Caco-2 (cell line): ENCODE data around the gene BRD9. TPM values are rescaled to one million over a fixed set of nuclear protein-coding genes. Genes with fewer than 3 reads are reported as not detected.
"Not testable (repeated sequence)": the region's sequence is repeated elsewhere in the genome, so short reads cannot be mapped to it uniquely, and the experiment has no call there.

Source experiments
- BruUV-seq: library from RNA; stranded (reverse); fragments of 400-500 nt; replicated peaks from 2 replicates; lab custom pipeline; 2021; lab: Mats Ljungman, UMichigan
- CTCF ChIA-PET: fragments of 300-600 bp; sonication (Branson Sonifier 250); formaldehyde crosslinking; loops from one replicate; lab custom pipeline; 2022; ENCODE audit warnings: antibody characterized with exemption; lab: Charles Lee
- POLR2A ChIA-PET: fragments of 300-600 bp; sonication (Branson Sonifier 250); formaldehyde crosslinking; loops from one replicate; lab custom pipeline; 2022; ENCODE audit warnings: antibody characterized with exemption; lab: Charles Lee
- DNase-seq, 2 experiments: peaks; one replicate each; pipeline versions ENCODE4 v3.0.0 to v3.0.0-alpha.2; 2020 to 2022
- H3K27me3 ChIP-seq: replicated peaks from 2 replicates; pipeline ENCODE4 v1.6.0; 2011; ENCODE audit warnings: low read length; ENCODE audit not compliant: control insufficient read depth, insufficient read depth
- H3K36me3 ChIP-seq: 2 replicates; pipeline ENCODE4 v1.5.1; 2011; ENCODE audit warnings: low read length; ENCODE audit not compliant: control insufficient read depth, insufficient read depth
- H3K4me1 ChIP-seq: fragments of 250-450 bp; sonication (Bioruptor Pico); 2 replicates; pipeline ENCODE4 v1.5.1; 2020; ENCODE audit warnings: mild to moderate bottlenecking
- H3K4me3 ChIP-seq: 2 replicates; pipeline ENCODE4 v1.5.1; 2011; ENCODE audit warnings: low read depth, mild to moderate bottlenecking, control low read depth, low read length
- H3K9me3 ChIP-seq: fragments of 250-450 bp; sonication (Bioruptor Pico); 2 replicates; pipeline ENCODE4 v1.5.1; 2020; ENCODE audit warnings: mild to moderate bottlenecking, moderate library complexity
- H3K27ac Mint-ChIP-seq: one replicate; pipeline ENCODE4 v1.8.0; 2022; ENCODE audit warnings: mixed read lengths; ENCODE audit not compliant: unreplicated experiment
- H3K27me3 Mint-ChIP-seq: one replicate; pipeline ENCODE4 v1.8.0; 2022; ENCODE audit warnings: mixed read lengths; ENCODE audit not compliant: insufficient read depth, unreplicated experiment
- H3K36me3 Mint-ChIP-seq: one replicate; pipeline ENCODE4 v1.8.0; 2022; ENCODE audit warnings: mild to moderate bottlenecking, mixed read lengths; ENCODE audit not compliant: insufficient read depth, unreplicated experiment
- H3K4me1 Mint-ChIP-seq: one replicate; pipeline ENCODE4 v1.8.0; 2022; ENCODE audit warnings: low read depth, mixed read lengths; ENCODE audit not compliant: unreplicated experiment
- H3K4me3 Mint-ChIP-seq: one replicate; pipeline ENCODE4 v1.8.0; 2022; ENCODE audit warnings: mild to moderate bottlenecking, moderate library complexity, mixed read lengths; ENCODE audit not compliant: unreplicated experiment
- H3K9me3 Mint-ChIP-seq: one replicate; pipeline ENCODE4 v1.8.0; 2022; ENCODE audit warnings: mixed read lengths; ENCODE audit not compliant: unreplicated experiment
- intact Hi-C: fragments of 100-400 bp; cut with micrococcal nuclease; formaldehyde crosslinking; loops from one replicate; pipeline ENCODE4 v1.10.0; 2022; ENCODE audit not compliant: unreplicated experiment
- total RNA-seq: library from RNA; stranded (reverse); gene quantifications from 2 replicates; pipeline ENCODE4 v1.2.3, GENCODE V29; 2022
- TF ChIP-seq, protein P1 (sequence below), 2 experiments: fragments of 200-600 bp in 1 of 2; IDR thresholded peaks; 1 replicate in 1 of 2; 2 replicates in 1 of 2; pipeline versions ENCODE4 v1.5.1 to v1.8.0; 2011 to 2022; ENCODE audit warnings: antibody characterized with exemption in 1 of 2, control low read depth in 1 of 2, inconsistent platforms in 1 of 2, low read depth in 1 of 2, low read length in 1 of 2, mild to moderate bottlenecking in 1 of 2, moderate library complexity in 1 of 2; ENCODE audit not compliant: insufficient read depth in 1 of 2, severe bottlenecking in 1 of 2, unreplicated experiment in 1 of 2

BRD9 gene
- total RNA-seq, 1 experiment from 2014 or later = 77.5 TPM

DNA sequence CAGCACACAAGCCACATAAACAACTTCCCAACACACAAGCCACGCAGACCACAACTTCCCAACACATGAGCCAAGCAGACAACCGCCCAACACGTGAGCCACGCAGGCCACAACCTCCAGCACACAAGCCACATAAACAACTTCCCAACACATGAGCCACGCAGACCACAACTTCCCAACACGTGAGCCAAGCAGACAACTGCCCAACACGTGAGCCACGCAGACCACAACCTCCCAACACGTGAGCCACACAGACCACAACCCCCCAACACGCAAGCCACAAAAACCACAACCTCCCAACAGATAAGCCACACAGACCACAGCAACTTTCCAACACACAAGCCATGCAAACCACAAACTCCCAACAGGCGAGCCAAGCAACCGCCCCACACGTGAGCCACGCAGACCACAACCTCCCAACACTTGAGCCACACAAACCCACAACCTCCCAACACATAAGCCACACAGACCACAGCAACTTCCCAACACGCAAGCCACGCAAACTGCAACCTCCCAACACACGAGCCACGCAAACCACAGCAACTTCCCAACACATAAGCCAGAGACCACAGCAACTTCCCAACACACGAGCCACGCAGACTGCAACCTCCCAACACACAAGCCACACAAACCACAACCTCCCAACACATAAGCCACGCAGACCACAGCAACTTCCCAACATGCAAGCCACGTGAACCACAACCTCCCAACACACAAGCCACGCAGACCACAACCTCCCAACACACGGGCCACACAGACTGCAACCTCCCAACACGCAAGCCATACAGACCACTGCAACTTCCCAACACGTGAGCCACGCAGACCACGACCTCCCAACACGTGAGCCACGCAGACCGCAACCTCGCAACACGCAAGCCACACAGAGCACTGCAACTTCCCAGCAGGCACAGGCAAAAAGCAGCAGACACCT, 10.1 kb downstream of the BRD9 start:
- peaks cover 71% of the 10 kb centered on the region for H3K36me3 Mint-ChIP-seq
- H3K9me3 Mint-ChIP-seq = no peaks in the 10 kb centered on the region
- H3K4me1 ChIP-seq = no peaks in the 10 kb centered on the region
- no TSS peak for BruUV-seq
- intact Hi-C loops = no loop called here
- peak in 1 of 2 experiments; percentile 17 for DNase-seq
- H3K4me1 Mint-ChIP-seq = no peaks in the 10 kb centered on the region
- no peaks in the 10 kb centered on the region for H3K27me3 ChIP-seq
- H3K4me3 ChIP-seq = no peak overlapping the region
- no peaks in the 10 kb centered on the region for H3K9me3 ChIP-seq
- ChIA-PET CTCF (no interaction called here), POLR2A (no interaction called here)
- H3K27me3 Mint-ChIP-seq = no peaks in the 10 kb centered on the region
- no peak overlapping the region for H3K27ac Mint-ChIP-seq
- peaks cover 10% of the 10 kb centered on the region for H3K36me3 ChIP-seq
- no peak overlapping the region for H3K4me3 Mint-ChIP-seq
- TF ChIP-seq, protein P1, sequence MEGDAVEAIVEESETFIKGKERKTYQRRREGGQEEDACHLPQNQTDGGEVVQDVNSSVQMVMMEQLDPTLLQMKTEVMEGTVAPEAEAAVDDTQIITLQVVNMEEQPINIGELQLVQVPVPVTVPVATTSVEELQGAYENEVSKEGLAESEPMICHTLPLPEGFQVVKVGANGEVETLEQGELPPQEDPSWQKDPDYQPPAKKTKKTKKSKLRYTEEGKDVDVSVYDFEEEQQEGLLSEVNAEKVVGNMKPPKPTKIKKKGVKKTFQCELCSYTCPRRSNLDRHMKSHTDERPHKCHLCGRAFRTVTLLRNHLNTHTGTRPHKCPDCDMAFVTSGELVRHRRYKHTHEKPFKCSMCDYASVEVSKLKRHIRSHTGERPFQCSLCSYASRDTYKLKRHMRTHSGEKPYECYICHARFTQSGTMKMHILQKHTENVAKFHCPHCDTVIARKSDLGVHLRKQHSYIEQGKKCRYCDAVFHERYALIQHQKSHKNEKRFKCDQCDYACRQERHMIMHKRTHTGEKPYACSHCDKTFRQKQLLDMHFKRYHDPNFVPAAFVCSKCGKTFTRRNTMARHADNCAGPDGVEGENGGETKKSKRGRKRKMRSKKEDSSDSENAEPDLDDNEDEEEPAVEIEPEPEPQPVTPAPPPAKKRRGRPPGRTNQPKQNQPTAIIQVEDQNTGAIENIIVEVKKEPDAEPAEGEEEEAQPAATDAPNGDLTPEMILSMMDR (IDR thresholded peaks at IDR 0.05; ENCODE audit: insufficient read depth in 1 of 2, low read depth in 1 of 2, low read length in 1 of 2, severe bottlenecking in 1 of 2, unreplicated experiment in 1 of 2) = no peak

DNA sequence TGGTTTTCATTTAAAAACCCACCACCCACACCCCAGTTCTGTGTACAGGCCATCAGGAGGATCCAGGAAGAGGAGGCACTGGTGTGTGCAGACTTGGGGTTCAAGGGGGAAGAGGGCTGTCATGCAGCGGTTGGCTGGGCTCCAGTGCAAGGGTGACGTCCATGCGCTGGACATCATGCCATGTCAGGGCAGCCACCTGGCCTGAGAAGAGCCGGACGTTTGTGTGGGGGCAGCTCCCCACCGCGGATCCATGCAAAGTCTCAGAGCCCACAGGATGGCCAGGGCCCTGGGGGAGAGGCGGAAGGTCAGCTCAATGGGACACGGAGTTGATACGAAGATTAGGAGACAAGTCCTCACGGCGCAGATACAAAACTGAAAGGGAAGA, 11.1 kb downstream of the BRD9 start:
- DNase-seq = no peak
- Mint-ChIP-seq H3K4me3 (no peak overlapping the region), H3K27me3 (no peaks in the 10 kb centered on the region), H3K9me3 (no peaks in the 10 kb centered on the region), H3K36me3 (peaks cover 71% of the 10 kb centered on the region), H3K27ac (no peak overlapping the region), H3K4me1 (no peaks in the 10 kb centered on the region)
- intact Hi-C loops = no loop called here
- no peaks in the 10 kb centered on the region for H3K9me3 ChIP-seq
- no TSS peak for BruUV-seq
- H3K27me3 ChIP-seq = no peaks in the 10 kb centered on the region
- ChIA-PET CTCF (no interaction called here), POLR2A (no interaction called here)
- no peak overlapping the region for H3K4me3 ChIP-seq
- peaks cover 12% of the 10 kb centered on the region for H3K36me3 ChIP-seq
- TF ChIP-seq, protein P1 (IDR thresholded peaks at IDR 0.05; ENCODE audit: insufficient read depth in 1 of 2, low read depth in 1 of 2, low read length in 1 of 2, severe bottlenecking in 1 of 2, unreplicated experiment in 1 of 2) = no peak
- no peaks in the 10 kb centered on the region for H3K4me1 ChIP-seq

DNA sequence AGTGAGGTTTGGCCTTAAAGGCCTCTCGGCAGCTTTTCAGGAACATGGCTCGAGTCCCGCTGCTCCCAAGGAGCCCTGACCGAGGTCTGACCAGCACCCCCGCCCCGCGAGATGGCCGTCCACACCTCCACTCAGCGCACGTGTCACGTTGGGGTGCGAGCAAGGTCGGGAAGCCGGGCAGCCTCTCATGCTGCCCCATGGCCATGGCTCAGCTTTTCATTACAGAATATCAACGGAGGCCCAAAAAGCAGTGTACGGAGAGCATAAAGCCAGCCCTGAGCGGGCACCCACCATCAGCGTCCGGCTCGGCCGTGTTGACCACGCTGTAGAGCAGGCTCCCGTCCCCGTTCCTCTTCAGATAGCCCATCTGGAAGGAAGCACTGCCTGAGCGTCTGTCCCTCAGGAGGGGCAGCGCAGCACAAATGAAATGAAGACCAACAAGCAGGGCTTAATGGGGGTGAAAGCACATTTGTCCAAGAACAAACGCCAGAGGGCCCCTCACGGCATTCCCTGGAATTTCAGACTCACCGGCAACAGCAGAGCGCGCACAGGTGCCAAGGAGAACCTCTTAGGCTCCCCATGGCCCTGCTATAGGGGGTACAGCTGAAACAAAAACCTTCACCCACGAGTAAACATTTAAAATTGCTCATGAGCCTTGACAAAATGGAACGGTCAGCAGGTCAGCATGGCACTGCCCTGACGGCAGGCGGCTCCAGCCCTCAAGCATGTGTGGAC, 11.6 kb downstream of the BRD9 start:
- Histone ChIP-seq H3K9me3 (no peaks in the 10 kb centered on the region), H3K4me3 (no peak overlapping the region), H3K4me1 (no peaks in the 10 kb centered on the region), H3K36me3 (peaks cover 10% of the 10 kb centered on the region), H3K27me3 (no peaks in the 10 kb centered on the region)
- TF ChIP-seq, protein P1 (IDR thresholded peaks at IDR 0.05; ENCODE audit: insufficient read depth in 1 of 2, low read depth in 1 of 2, low read length in 1 of 2, severe bottlenecking in 1 of 2, unreplicated experiment in 1 of 2) = no peak
- CTCF ChIA-PET = no interaction called here
- Mint-ChIP-seq H3K4me3 (no peak overlapping the region), H3K27ac (no peak overlapping the region), H3K9me3 (no peaks in the 10 kb centered on the region), H3K27me3 (no peaks in the 10 kb centered on the region), H3K4me1 (no peaks in the 10 kb centered on the region), H3K36me3 (peaks cover 71% of the 10 kb centered on the region)
- no TSS peak for BruUV-seq
- POLR2A ChIA-PET = no interaction called here
- intact Hi-C loops = no loop called here
- DNase-seq = no peak

DNA sequence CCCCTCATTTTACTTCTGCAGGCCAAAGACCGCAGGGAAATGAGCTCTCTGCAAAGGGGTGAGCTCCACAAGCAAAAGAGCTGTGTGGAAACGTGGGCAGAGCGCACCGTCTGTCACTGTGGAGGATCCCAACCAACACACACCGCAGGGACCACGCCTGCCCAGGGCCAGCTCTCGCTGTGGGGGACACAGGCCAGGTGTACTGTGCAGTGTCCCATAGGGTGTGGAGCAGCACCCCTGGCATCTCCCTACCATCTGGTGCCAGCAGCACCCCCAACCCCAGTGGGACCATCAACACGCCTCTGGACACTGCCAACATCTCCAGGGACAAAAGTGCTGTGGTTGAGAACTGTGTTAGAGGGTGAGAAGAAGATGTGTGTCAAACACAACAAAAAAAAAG, 13.9 kb downstream of the BRD9 start:
- H3K36me3 Mint-ChIP-seq = peaks cover 71% of the 10 kb centered on the region
- H3K4me3 Mint-ChIP-seq, DNase-seq, H3K27me3 Mint-ChIP-seq, CTCF ChIA-PET, H3K9me3 Mint-ChIP-seq, H3K4me1 Mint-ChIP-seq, H3K27ac Mint-ChIP-seq, H3K9me3 ChIP-seq, H3K4me1 ChIP-seq, H3K27me3 ChIP-seq, H3K4me3 ChIP-seq, BruUV-seq, intact Hi-C loops, H3K36me3 ChIP-seq, POLR2A ChIA-PET: not testable (repeated sequence)
